ENCODE results near the gene RNF121.

RNF121 gene

GRCh38 chr11:72007089-72007476, 78.2 kb downstream of the RNF121 start:
- DNase-seq = no peak

GRCh38 chr11:72007587-72007986, 78.7 kb downstream of the RNF121 start:
- DNase-seq = no peak

- no peak for DNase-seq
Measured at GRCh38 chr11:72008728-72009127, 79.9 kb downstream of the RNF121 start.

GRCh38 chr11:72009156-72009555, 80.3 kb downstream of the RNF121 start:
- no peak for DNase-seq

GRCh38 chr11:72010529-72011233, 81.8 kb downstream of the RNF121 start:
- no peak for DNase-seq

- DNase-seq = no peak
Measured at GRCh38 chr11:72012091-72012630, 83.3 kb downstream of the RNF121 start.

- peak; percentile 77 for DNase-seq
Measured at GRCh38 chr11:72012897-72013721, 84.3 kb downstream of the RNF121 start.

GRCh38 chr11:72013765-72014711, 85.2 kb downstream of the RNF121 start:
- peak; percentile 18 for DNase-seq

- no peak for DNase-seq
Measured at GRCh38 chr11:72014761-72015320, 86.0 kb downstream of the RNF121 start.

GRCh38 chr11:72015511-72016061, 86.7 kb downstream of the RNF121 start:
- no peak for DNase-seq

GRCh38 chr11:72018171-72018570, 89.3 kb downstream of the RNF121 start:
- no peak for DNase-seq

- no peak for DNase-seq
Measured at GRCh38 chr11:72023335-72023734, 94.5 kb downstream of the RNF121 start.

GRCh38 chr11:72024069-72024754, 95.4 kb downstream of the RNF121 start:
- DNase-seq = no peak

GRCh38 chr11:72026090-72026489, 97.2 kb downstream of the RNF121 start:
- peak; percentile 25 for DNase-seq

GRCh38 chr11:72030472-72031045, 101.7 kb downstream of the RNF121 start:
- DNase-seq = no peak

- DNase-seq = no peak
Measured at GRCh38 chr11:72036687-72037086, 107.8 kb downstream of the RNF121 start.

GRCh38 chr11:72037554-72038311, 108.9 kb downstream of the RNF121 start:
- peak; percentile 49 for DNase-seq

GRCh38 chr11:72038491-72038890, 109.6 kb downstream of the RNF121 start:
- DNase-seq = peak; percentile 76

- DNase-seq = peak; percentile 39
Measured at GRCh38 chr11:72039031-72039855, 110.4 kb downstream of the RNF121 start.

All from fibroblast of upper back skin (primary cell).